Prostate gland (tissue), 2 donors: ENCODE results near the gene CLK4.

Experiments used
- CTCF ChIP-seq, 4 experiments: fragments of 200-600 bp in 2 of 4; fragments of 450-650 bp in 2 of 4; sonication (generic) in 2 of 4; IDR thresholded peaks; 1 replicate in 3 of 4; 2 replicates in 1 of 4; pipeline ENCODE4 v1.5.1; 2016 to 2019; ENCODE audit warnings: antibody characterized with exemption in 4 of 4, mild to moderate bottlenecking in 2 of 4, moderate library complexity in 2 of 4
- POLR2A ChIP-seq: fragments of 450-650 bp; IDR thresholded peaks from one replicate; pipeline ENCODE4 v1.6.1; 2016; ENCODE audit warnings: antibody characterized with exemption, mild to moderate bottlenecking

- TF ChIP-seq CTCF (IDR thresholded peaks at IDR 0.05) = no peak
- no peak for TF ChIP-seq POLR2A
Observed at GRCh38 chr5:178625679-178626483, 969 bp downstream of the CLK4 start.
